Gastroesophageal sphincter (tissue), 3 donors: Measurements from ENCODE around the gene EXOC2.

Source experiments
- POLR2A ChIP-seq, 2 donors: fragments of 450-650 bp; IDR thresholded peaks; one replicate each; pipeline ENCODE4 v1.6.1; 2017; ENCODE audit warnings: antibody characterized with exemption in 2 of 2, mild to moderate bottlenecking in 2 of 2, moderate library complexity in 1 of 2
- TF ChIP-seq, protein P1 (sequence below), 4 experiments: fragments of 200-600 bp in 2 of 4; fragments of 450-650 bp in 2 of 4; sonication (generic) in 1 of 4; IDR thresholded peaks; one replicate each; pipeline ENCODE4 v1.5.1; 2017 to 2019; ENCODE audit warnings: antibody characterized with exemption in 4 of 4, mild to moderate bottlenecking in 2 of 4, moderate library complexity in 2 of 4

DNA sequence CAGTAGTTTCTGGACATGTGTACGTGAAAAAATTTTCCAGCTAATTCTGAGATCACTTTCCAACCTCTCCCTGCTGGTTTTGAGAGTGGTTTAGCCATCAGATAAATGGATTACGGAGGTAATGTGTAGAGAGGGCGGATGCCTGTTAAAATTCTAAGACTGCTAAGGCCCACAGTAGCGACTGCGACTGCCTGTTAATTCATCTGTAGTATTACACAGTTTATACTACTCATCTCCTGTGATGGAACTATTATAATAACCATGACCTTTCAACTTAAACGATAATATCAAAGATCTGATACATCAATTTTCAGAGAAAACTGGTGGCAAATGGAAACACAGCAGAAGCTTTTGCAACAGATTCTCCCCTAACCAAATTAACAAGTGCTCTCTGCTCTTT lies 199.1 kb downstream of the EXOC2 start:
- TF ChIP-seq, protein P1, sequence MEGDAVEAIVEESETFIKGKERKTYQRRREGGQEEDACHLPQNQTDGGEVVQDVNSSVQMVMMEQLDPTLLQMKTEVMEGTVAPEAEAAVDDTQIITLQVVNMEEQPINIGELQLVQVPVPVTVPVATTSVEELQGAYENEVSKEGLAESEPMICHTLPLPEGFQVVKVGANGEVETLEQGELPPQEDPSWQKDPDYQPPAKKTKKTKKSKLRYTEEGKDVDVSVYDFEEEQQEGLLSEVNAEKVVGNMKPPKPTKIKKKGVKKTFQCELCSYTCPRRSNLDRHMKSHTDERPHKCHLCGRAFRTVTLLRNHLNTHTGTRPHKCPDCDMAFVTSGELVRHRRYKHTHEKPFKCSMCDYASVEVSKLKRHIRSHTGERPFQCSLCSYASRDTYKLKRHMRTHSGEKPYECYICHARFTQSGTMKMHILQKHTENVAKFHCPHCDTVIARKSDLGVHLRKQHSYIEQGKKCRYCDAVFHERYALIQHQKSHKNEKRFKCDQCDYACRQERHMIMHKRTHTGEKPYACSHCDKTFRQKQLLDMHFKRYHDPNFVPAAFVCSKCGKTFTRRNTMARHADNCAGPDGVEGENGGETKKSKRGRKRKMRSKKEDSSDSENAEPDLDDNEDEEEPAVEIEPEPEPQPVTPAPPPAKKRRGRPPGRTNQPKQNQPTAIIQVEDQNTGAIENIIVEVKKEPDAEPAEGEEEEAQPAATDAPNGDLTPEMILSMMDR (IDR thresholded peaks at IDR 0.05), result no peak
- no peak for TF ChIP-seq POLR2A (IDR thresholded peaks at IDR 0.05)
